EH (cell line): ENCODE data around the gene UPB1.
"Not testable (repeated sequence)": the region's sequence is repeated elsewhere in the genome, so short reads cannot be mapped to it uniquely, and the experiment has no call there.

ENCODE experiments used
- DNase-seq: peaks from one replicate; pipeline ENCODE4 v3.0.0-alpha.2; 2015; ENCODE audit warnings: low read depth

UPB1 gene

GRCh38 chr22:24532075-24532474 lies 36.9 kb downstream of the UPB1 start:
- no peak for DNase-seq

GRCh38 chr22:24535348-24535747 lies 40.2 kb downstream of the UPB1 start:
- DNase-seq, result no peak

DNA sequence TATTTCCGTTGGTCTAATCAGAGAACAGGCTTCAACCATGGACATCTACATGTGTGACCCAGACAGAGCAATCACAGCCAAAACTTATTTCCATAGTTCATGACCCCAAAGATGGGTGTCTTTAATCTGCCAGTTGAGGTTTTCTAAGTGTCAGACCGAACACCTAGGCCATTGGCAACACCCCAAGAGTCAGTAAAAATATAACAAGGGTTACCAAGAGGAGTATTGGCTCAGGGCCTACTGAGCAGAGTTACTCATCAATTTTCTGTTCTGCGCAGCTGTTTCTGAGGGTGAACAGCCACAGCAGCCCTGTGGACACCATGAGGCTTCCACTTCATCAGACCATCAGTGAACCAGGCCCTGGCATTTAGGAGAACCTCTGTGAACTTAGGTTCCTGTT lies 41.0 kb downstream of the UPB1 start:
- DNase-seq, result no peak

DNA sequence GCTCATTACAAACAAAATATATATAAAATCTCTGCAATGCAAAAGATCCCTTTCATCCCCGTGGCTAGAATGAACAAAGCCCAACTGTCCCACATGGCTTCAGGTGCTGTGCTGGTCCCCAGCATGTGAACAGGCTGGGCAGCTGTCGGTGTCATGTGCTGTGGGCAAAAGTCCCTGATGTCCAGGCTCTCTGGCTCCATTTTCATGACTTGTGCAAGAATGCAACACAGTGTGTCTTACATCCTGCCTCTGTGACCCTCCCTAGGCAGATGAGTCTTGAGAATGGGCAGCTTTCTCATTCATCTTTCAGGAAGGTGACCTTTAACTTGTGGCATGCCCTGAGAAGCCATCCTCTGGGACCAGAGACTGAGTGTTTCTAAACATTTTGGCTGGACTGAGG lies 45.3 kb downstream of the UPB1 start:
- no peak for DNase-seq

GRCh38 chr22:24541681-24542515 lies 46.8 kb downstream of the UPB1 start:
- no peak for DNase-seq

DNA sequence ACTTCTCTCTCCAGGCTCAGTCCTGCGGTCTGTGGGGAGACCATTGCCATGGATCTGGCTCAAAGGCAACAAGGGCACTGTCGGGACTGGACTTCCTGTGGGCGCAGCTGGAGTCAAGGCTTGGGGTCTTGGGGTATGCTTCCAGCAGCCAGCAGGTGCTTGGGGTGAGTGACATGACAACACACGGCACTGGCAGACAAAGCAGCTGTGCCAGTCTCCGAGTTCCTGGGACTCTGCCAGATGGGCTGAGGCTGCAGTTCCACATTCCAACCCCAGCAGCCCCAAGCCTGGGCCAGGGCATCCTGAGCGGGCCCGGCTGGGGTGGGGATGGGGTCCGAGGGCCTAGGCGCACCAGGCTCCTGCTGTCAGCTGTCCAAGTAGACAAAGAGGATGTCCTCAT lies 47.5 kb downstream of the UPB1 start:
- DNase-seq, result no peak

DNA sequence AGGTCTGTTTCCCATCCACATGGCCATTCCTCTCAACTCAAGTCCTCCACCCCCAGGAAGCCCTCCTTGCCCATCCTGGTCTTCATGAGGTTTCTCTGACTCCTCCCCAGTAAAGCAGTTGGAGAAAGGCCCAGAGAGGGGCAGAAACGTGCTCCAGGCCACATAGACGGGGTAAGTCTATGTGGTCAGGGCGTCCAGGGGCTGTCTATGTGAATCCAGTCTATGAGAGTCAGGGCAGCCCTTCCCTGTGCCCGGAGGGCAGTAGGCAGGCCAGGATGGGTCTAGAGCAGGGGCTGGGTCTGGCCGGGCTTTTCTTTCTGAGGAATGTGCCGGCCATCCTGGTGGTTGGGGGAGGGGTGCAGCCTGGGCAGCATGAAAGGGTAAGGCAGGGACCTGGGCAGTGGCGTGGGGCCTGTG lies 48.1 kb downstream of the UPB1 start:
- no peak for DNase-seq

DNA sequence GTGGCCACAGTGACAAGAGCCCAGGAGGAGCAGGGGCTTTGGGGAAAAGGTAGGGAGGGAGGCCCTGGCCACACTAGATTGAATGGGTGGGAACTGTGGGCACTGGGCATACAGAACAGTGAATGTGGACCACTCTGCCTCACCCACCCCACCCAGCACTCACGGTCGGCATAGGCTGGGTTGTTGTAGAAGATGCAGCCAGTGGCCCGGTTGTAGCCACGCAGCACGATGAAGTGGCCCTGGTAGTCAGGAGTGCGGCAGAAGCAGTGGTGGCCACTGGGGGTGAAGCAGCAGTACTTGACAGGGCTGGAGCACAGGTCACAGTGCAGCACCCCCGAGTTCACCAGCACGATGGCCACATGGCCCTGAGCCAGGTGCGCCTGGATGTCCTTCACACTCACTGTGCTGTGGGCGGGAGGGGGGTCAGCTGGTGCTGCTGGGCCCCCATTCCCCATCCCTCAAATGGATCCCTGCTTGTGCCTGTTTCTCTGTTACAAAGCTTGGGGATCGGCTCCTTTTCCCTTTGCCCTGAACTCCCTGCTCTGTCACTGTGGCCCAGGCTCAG lies 48.6 kb downstream of the UPB1 start:
- no peak for DNase-seq

- DNase-seq, result no peak
These were observed 53.7 kb downstream of the UPB1 start for GRCh38 chr22:24548812-24549211.

- no peak for DNase-seq
These were observed 55.1 kb downstream of the UPB1 start for GRCh38 chr22:24550028-24550901.

- no peak for DNase-seq
These were observed 55.8 kb downstream of the UPB1 start for GRCh38 chr22:24550902-24551435.

DNA sequence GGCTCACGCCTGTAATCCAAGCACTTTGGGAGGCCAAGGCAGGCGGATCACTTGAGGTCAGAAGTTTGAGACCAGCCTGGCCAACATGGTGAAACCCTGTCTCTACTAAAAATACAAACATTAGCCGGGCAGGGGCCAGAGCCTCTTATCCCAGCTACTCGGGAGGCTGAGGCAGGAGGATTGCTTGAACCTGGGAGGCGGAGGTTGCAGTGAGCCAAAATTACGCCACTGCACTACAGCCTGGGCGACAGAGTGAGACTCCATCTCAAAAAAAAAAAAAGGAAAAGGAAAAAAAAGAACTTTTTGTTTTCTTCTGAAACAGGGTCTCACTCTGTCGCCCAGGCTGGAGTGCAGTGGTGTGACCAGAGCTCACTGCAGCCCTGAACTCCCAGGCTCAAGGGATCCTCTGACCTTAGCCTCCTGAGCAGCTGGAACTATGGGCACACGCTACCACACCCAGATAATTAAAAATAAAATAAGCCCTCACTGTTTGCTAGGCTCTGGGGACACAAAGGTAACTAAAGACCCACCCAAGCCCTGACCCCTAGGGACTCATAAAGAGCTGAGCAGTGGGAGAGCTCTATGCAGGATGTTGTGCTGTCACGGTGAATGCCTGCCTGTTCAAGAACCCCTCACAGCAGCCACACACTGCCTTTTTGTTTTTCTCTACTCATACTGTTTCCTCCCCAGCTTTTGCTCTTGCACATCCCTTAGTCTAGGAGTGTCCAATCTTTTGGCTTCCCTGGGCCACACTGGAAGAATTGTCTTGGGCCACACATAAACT lies 57.6 kb downstream of the UPB1 start:
- not testable (repeated sequence) for DNase-seq

GRCh38 chr22:24553597-24554312 lies 58.6 kb downstream of the UPB1 start:
- DNase-seq, result peak; percentile 40

- peak; percentile 63 for DNase-seq
These were observed 59.4 kb downstream of the UPB1 start, which contains the start of gene GUCD1 for GRCh38 chr22:24554313-24555164. Gene GUCD1, minus strand, starts transcription at chr22:24555138. Its CDS starts 147 bp downstream, at chr22:24554991.

- DNase-seq, result peak; percentile 99
These were observed 60.3 kb downstream of the UPB1 start, which contains the start of gene SNRPD3 for GRCh38 chr22:24555165-24556039. Gene SNRPD3, plus strand, starts transcription at chr22:24555999. Its CDS starts 1,676 bp downstream, at chr22:24557675.

DNA sequence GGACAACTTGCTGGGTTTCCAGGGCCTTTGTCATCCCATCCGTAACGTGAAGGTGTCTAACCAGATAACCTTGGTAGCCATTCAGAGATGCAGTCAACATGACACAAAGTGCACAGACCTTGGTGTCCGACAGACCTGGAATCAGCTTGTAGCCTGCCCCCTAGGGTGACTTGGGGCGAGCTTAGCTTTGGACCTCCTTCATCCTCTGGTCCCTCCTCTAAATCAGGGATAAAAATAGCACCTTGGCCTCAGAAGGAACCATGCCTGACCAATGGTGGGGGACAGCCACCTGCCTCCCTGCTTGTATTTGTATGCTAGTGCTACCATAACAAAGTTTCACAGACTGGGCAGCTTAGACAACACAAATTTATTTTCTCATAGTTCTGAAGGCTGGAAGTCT lies 64.3 kb downstream of the UPB1 start:
- no peak for DNase-seq

GRCh38 chr22:24563246-24563645 lies 68.1 kb downstream of the UPB1 start:
- no peak for DNase-seq

GRCh38 chr22:24564376-24565058 lies 69.4 kb downstream of the UPB1 start:
- DNase-seq, result no peak
